ENCODE data around the gene P2RX5.

Gene P2RX5

GRCh38 chr17:3632287-3632686 lies 63.7 kb downstream of the P2RX5 start:
- Histone ChIP-seq H3K79me2 (ENCODE audit: low read length) (no peaks in the 10 kb centered on the region), H3K9me3 (ENCODE audit: insufficient read depth, low read length) (no peaks in the 10 kb centered on the region), H2AFZ (ENCODE audit: low read depth, low read length) (no peak overlapping the region), H3K4me1 (ENCODE audit: low read length) (no peaks in the 10 kb centered on the region), H3K9ac (ENCODE audit: low read length) (no peak overlapping the region), H3K27ac (ENCODE audit: low read length) (no peak overlapping the region), H3K4me3 (ENCODE audit: low read length) (no peak overlapping the region), H3K27me3 (ENCODE audit: low read depth, low read length) (no peaks in the 10 kb centered on the region), H3K4me2 (ENCODE audit: low read length) (no peak overlapping the region), H4K20me1 (ENCODE audit: insufficient read depth, low read length) (no peaks in the 10 kb centered on the region), H3K36me3 (replicated peaks; ENCODE audit: low read depth, low read length) (no peaks in the 10 kb centered on the region)
- no peak for TF ChIP-seq EZH2phosphoT487 (IDR thresholded peaks at IDR 0.05; ENCODE audit: low read depth)

- Histone ChIP-seq H3K36me3 (replicated peaks; ENCODE audit: low read depth, low read length) (no peaks in the 10 kb centered on the region), H4K20me1 (ENCODE audit: insufficient read depth, low read length) (no peaks in the 10 kb centered on the region), H3K9me3 (ENCODE audit: insufficient read depth, low read length) (no peaks in the 10 kb centered on the region), H3K4me3 (ENCODE audit: low read length) (no peak overlapping the region), H3K27ac (ENCODE audit: low read length) (no peak overlapping the region), H3K9ac (ENCODE audit: low read length) (no peak overlapping the region), H3K27me3 (ENCODE audit: low read depth, low read length) (no peaks in the 10 kb centered on the region), H3K79me2 (ENCODE audit: low read length) (no peaks in the 10 kb centered on the region), H2AFZ (ENCODE audit: low read depth, low read length) (no peak overlapping the region), H3K4me1 (ENCODE audit: low read length) (no peaks in the 10 kb centered on the region), H3K4me2 (ENCODE audit: low read length) (no peak overlapping the region)
- TF ChIP-seq CTCF (IDR thresholded peaks at IDR 0.05; ENCODE audit: low read depth, low read length) (no peak), EZH2phosphoT487 (IDR thresholded peaks at IDR 0.05; ENCODE audit: low read depth) (no peak)
These were observed 65.2 kb downstream of the P2RX5 start for GRCh38 chr17:3630781-3631180.

- Histone ChIP-seq H3K4me3 (ENCODE audit: low read length) (no peak overlapping the region), H3K9ac (ENCODE audit: low read length) (no peak overlapping the region), H3K79me2 (ENCODE audit: low read length) (no peaks in the 10 kb centered on the region), H3K27ac (ENCODE audit: low read length) (no peak overlapping the region), H2AFZ (ENCODE audit: low read depth, low read length) (no peak overlapping the region), H3K4me2 (ENCODE audit: low read length) (no peak overlapping the region), H4K20me1 (ENCODE audit: insufficient read depth, low read length) (no peaks in the 10 kb centered on the region), H3K4me1 (ENCODE audit: low read length) (no peaks in the 10 kb centered on the region), H3K36me3 (replicated peaks; ENCODE audit: low read depth, low read length) (no peaks in the 10 kb centered on the region), H3K9me3 (ENCODE audit: insufficient read depth, low read length) (no peaks in the 10 kb centered on the region), H3K27me3 (ENCODE audit: low read depth, low read length) (no peaks in the 10 kb centered on the region)
- TF ChIP-seq EZH2phosphoT487 (IDR thresholded peaks at IDR 0.05; ENCODE audit: low read depth): no peak
- TF ChIP-seq CTCF (IDR thresholded peaks at IDR 0.05; ENCODE audit: low read depth, low read length): no peak
These were observed 68.2 kb downstream of the P2RX5 start for GRCh38 chr17:3627769-3628167.

GRCh38 chr17:3626831-3627768 lies 68.9 kb downstream of the P2RX5 start:
- no peaks in the 10 kb centered on the region for H3K4me1 ChIP-seq (ENCODE audit: low read length)
- H2AFZ ChIP-seq (ENCODE audit: low read depth, low read length): no peak overlapping the region
- no peaks in the 10 kb centered on the region for H3K79me2 ChIP-seq (ENCODE audit: low read length)
- H3K36me3 ChIP-seq (replicated peaks; ENCODE audit: low read depth, low read length): no peaks in the 10 kb centered on the region
- H4K20me1 ChIP-seq (ENCODE audit: insufficient read depth, low read length): no peaks in the 10 kb centered on the region
- H3K27me3 ChIP-seq (ENCODE audit: low read depth, low read length): no peaks in the 10 kb centered on the region
- H3K4me2 ChIP-seq (ENCODE audit: low read length): no peak overlapping the region
- H3K4me3 ChIP-seq (ENCODE audit: low read length): no peak overlapping the region
- H3K9ac ChIP-seq (ENCODE audit: low read length): no peak overlapping the region
- H3K27ac ChIP-seq (ENCODE audit: low read length): no peak overlapping the region
- H3K9me3 ChIP-seq (ENCODE audit: insufficient read depth, low read length): no peaks in the 10 kb centered on the region
- no peak for TF ChIP-seq EZH2phosphoT487 (IDR thresholded peaks at IDR 0.05; ENCODE audit: low read depth)
- TF ChIP-seq CTCF (IDR thresholded peaks at IDR 0.05; ENCODE audit: low read depth, low read length): no peak

All from OCI-LY3 (cell line).